NCI-H226 (cell line): ENCODE data around the gene EGLN1.

Source experiments
- DNase-seq: peaks from one replicate; pipeline ENCODE4 v3.0.0-alpha.2; 2015

The EGLN1 gene

GRCh38 chr1:231420959-231421545, 1.0 kb downstream of the EGLN1 start:
- DNase-seq, result no peak

GRCh38 chr1:231420299-231420958, 1.7 kb downstream of the EGLN1 start:
- DNase-seq, result no peak

- no peak for DNase-seq
Observed at GRCh38 chr1:231419738-231420298, 2.3 kb downstream of the EGLN1 start.

GRCh38 chr1:231419147-231419546, 2.9 kb downstream of the EGLN1 start:
- no peak for DNase-seq

GRCh38 chr1:231418741-231419107, 3.4 kb downstream of the EGLN1 start:
- no peak for DNase-seq

GRCh38 chr1:231418101-231418740, 3.9 kb downstream of the EGLN1 start:
- no peak for DNase-seq

- no peak for DNase-seq
Observed at GRCh38 chr1:231417513-231417912, 4.6 kb downstream of the EGLN1 start.

- DNase-seq, result no peak
Observed at GRCh38 chr1:231416901-231417300, 5.2 kb downstream of the EGLN1 start.

GRCh38 chr1:231415018-231415583, 7.0 kb downstream of the EGLN1 start:
- no peak for DNase-seq

GRCh38 chr1:231414260-231415016, 7.6 kb downstream of the EGLN1 start:
- no peak for DNase-seq

GRCh38 chr1:231413749-231414082, 8.4 kb downstream of the EGLN1 start:
- DNase-seq, result no peak

- DNase-seq, result no peak
Observed at GRCh38 chr1:231411036-231411531, 11.0 kb downstream of the EGLN1 start.

- no peak for DNase-seq
Observed at GRCh38 chr1:231410036-231410612, 12.0 kb downstream of the EGLN1 start.

- DNase-seq, result no peak
Observed at GRCh38 chr1:231408528-231409094, 13.5 kb downstream of the EGLN1 start.

GRCh38 chr1:231407547-231408396, 14.3 kb downstream of the EGLN1 start:
- peak; percentile 55 for DNase-seq

GRCh38 chr1:231407049-231407448, 15.0 kb downstream of the EGLN1 start:
- no peak for DNase-seq

GRCh38 chr1:231404318-231404717, 17.8 kb downstream of the EGLN1 start:
- DNase-seq, result no peak

- no peak for DNase-seq
Observed at GRCh38 chr1:231401478-231401877, 20.6 kb downstream of the EGLN1 start.

GRCh38 chr1:231397886-231398671, 24.0 kb downstream of the EGLN1 start:
- no peak for DNase-seq

GRCh38 chr1:231396643-231397042, 25.4 kb downstream of the EGLN1 start:
- DNase-seq, result no peak
